Measurements from ENCODE around the gene IL10RB. TPM values are rescaled to one million over a fixed set of nuclear protein-coding genes. Genes with fewer than 3 reads are reported as not detected.
"Not testable (repeated sequence)": the region's sequence is repeated elsewhere in the genome, so short reads cannot be mapped to it uniquely, and the experiment has no call there.

Gene IL10RB
- total RNA-seq (ENCODE audit: low replicate concordance): 13.8 and 19.1 TPM in 2 replicates
- long read RNA-seq, transcript IL10RB-201 (7 exons, 1,963 nt): major isoform, 115 of 128 reads
- long read RNA-seq, partial matches to known transcripts: 3 of 128 reads
- long read RNA-seq, other reads (novel, unspliced or antisense): 5 of 128 reads

DNA sequence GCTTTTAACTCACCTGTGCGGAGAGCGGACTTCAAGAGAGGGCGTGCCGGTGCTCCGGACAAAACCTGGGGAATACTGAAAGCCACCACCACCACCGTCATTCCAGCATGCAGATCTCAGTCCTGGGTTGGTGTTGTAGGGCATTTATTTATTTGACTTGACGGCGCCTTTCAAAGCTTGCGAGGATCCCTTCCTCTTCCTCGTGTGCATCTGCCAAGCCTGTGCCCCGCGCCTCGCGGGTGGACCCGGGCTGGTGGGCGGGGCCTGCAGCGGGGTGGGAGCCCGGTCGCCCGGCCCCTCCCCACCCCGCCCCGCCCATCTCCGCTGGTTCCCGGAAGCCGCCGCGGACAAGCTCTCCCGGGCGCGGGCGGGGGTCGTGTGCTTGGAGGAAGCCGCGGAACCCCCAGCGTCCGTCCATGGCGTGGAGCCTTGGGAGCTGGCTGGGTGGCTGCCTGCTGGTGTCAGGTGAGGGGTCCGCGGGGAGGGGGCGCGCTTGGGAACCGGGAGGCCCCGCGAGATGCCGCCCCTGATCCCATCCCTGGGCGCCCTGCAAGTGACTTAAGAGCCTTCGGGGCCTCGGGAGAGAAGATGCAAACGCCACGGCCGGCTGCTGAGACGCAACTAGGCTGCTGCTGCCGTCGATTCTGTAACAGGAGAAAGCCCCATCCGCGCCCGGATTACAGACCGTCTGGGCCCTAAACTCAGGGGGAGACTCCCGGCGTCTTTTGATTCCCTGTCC is at the start of gene IL10RB:
Gene IL10RB (plus strand): TSS at position 318 of the 739 bp plus-strand sequence. CDS start 99 bp downstream, at position 417.
- Mint-ChIP-seq H3K4me3 (peak within 1 kb of the TSS; percentile 92), H3K36me3 (peaks cover 16% of the 10 kb centered on the region), H3K27ac (peak within 1 kb of the TSS; percentile 85), H3K27me3 (no peaks in the 10 kb centered on the region), H3K4me1 (ENCODE audit: unreplicated experiment) (peaks cover 23% of the 10 kb centered on the region), H3K9me3 (no peaks in the 10 kb centered on the region)
- TF ChIP-seq, protein P1, sequence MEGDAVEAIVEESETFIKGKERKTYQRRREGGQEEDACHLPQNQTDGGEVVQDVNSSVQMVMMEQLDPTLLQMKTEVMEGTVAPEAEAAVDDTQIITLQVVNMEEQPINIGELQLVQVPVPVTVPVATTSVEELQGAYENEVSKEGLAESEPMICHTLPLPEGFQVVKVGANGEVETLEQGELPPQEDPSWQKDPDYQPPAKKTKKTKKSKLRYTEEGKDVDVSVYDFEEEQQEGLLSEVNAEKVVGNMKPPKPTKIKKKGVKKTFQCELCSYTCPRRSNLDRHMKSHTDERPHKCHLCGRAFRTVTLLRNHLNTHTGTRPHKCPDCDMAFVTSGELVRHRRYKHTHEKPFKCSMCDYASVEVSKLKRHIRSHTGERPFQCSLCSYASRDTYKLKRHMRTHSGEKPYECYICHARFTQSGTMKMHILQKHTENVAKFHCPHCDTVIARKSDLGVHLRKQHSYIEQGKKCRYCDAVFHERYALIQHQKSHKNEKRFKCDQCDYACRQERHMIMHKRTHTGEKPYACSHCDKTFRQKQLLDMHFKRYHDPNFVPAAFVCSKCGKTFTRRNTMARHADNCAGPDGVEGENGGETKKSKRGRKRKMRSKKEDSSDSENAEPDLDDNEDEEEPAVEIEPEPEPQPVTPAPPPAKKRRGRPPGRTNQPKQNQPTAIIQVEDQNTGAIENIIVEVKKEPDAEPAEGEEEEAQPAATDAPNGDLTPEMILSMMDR (conservative IDR thresholded peaks at IDR 0.05): no peak
- DNase-seq (ENCODE audit: extremely low spot score, unreplicated experiment): peak; percentile 77

DNA sequence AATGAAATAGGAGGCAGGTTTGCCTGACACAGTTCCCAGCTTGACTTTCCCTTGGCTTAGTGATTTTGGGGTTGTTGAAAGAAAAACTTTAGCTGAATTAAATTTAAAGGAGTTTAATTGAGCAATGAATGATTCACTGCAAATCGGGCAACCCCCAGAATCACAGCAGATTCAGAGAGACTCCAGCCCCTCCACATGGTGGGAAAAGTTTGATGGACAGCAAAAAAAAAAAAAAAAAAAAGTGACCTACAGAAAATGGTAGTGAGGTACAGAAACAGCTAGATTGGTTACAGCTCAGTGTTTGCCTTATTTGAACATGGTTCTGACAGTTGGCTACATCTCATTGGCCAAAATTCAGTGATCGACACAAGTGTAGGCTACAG is 49.0 kb upstream of the IL10RB start:
- Mint-ChIP-seq H3K9me3 (peaks cover 5% of the 10 kb centered on the region), H3K27ac (no peak overlapping the region), H3K4me1 (ENCODE audit: unreplicated experiment) (peaks cover 4% of the 10 kb centered on the region), H3K4me3 (no peak overlapping the region), H3K36me3 (no peaks in the 10 kb centered on the region), H3K27me3 (peaks cover 9% of the 10 kb centered on the region)
- TF ChIP-seq, protein P1 (conservative IDR thresholded peaks at IDR 0.05): no peak
- DNase-seq (ENCODE audit: extremely low spot score, unreplicated experiment): no peak

DNA sequence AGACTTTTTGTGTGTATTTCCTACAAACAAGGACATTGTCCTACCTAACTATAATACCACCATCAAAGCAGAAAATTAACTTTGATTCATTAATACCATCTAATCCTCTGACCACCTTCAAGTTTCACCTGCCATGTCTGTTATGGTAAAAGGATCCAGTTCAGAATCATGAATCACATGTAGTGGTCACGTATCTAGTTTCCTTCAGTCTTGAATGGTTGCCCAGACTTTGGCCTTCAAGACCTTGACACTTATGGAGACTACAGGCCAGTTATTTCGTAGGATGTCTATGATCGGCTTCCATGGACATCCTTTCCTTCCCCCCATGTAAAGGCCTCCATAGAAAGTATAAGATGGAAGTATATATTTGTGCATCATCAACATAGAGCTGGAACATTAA is 46.9 kb upstream of the IL10RB start:
- Mint-ChIP-seq H3K9me3 (peaks cover 5% of the 10 kb centered on the region), H3K4me1 (ENCODE audit: unreplicated experiment) (no peaks in the 10 kb centered on the region), H3K27me3 (peaks cover 3% of the 10 kb centered on the region), H3K36me3 (no peaks in the 10 kb centered on the region), H3K27ac (no peak overlapping the region), H3K4me3 (no peak overlapping the region)
- no peak for DNase-seq (ENCODE audit: extremely low spot score, unreplicated experiment)
- TF ChIP-seq, protein P1 (conservative IDR thresholded peaks at IDR 0.05): no peak

DNA sequence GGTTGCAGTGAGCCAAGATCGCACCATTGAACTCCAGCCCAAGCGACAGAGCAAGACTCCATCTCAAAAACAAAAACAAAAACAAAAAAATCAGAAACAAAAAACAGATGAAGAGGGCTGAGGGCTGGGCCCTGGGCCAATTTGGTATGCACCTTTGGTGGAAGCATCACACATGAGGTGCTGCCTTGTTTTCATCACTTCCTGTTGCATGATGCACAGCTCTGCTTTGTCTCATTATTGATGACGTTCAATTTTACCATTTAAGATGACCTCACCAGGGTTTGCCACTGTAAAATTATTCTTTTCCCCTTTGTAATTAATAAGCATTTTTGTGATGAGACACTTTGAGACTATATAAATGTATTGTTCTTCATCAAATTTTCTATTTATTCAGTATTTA is 46.2 kb upstream of the IL10RB start:
- H3K27me3 Mint-ChIP-seq: no peaks in the 10 kb centered on the region
- TF ChIP-seq, protein P1 (conservative IDR thresholded peaks at IDR 0.05): no peak
- no peak overlapping the region for H3K27ac Mint-ChIP-seq
- H3K4me3 Mint-ChIP-seq: no peak overlapping the region
- no peak for DNase-seq (ENCODE audit: extremely low spot score, unreplicated experiment)
- peaks cover 5% of the 10 kb centered on the region for H3K9me3 Mint-ChIP-seq
- no peaks in the 10 kb centered on the region for H3K36me3 Mint-ChIP-seq
- no peaks in the 10 kb centered on the region for H3K4me1 Mint-ChIP-seq (ENCODE audit: unreplicated experiment)

DNA sequence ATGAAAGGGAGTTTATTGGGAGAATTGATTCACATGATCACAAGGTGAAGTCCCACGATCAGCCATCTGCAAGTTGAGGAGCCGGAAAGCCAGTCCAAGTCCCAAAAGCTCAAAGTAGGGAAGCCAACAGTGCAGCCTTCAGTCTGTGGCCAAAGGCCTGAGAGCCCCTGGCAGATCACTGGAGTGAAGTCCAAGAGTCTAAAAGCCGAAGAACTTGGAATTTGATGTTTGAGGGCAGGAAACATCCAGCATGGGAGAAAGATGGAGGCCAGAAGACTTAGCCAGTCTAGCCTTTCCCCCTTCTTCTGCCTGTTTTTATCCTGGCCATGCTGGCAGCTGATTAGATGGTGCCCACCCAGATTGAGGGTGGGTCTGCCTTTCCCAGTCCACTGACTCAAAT is 40.8 kb upstream of the IL10RB start:
- not testable (repeated sequence) for H3K4me3 Mint-ChIP-seq; H3K27ac Mint-ChIP-seq; DNase-seq (ENCODE audit: extremely low spot score, unreplicated experiment); H3K36me3 Mint-ChIP-seq; H3K27me3 Mint-ChIP-seq; H3K9me3 Mint-ChIP-seq
- H3K4me1 Mint-ChIP-seq (ENCODE audit: unreplicated experiment): peaks cover 16% of the 10 kb centered on the region

DNA sequence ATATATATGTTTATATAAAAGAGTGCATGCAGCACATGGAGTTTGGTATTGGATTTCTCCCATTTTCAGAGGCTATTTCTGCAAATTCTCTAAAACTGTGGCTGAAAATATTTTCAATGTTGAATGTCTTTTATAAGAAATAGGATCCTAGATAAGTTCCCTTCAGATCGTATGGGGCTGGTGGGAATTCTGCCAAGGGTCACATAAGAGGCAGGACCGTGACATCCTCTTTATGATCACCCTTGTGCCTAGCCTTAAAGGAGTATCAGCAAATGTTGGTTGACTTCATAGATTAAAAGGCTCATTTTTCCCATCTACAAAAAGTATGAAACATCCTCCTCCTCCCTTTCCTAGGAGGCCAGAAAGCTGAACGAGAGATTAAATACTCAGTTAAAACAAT is 37.7 kb upstream of the IL10RB start:
- TF ChIP-seq, protein P1 (conservative IDR thresholded peaks at IDR 0.05): no peak
- Mint-ChIP-seq H3K36me3 (no peaks in the 10 kb centered on the region), H3K27me3 (no peaks in the 10 kb centered on the region), H3K9me3 (no peaks in the 10 kb centered on the region), H3K4me1 (ENCODE audit: unreplicated experiment) (peaks cover 28% of the 10 kb centered on the region), H3K27ac (no peak overlapping the region), H3K4me3 (peak overlapping the region; percentile 90)
- no peak for DNase-seq (ENCODE audit: extremely low spot score, unreplicated experiment)

Measured in type B pancreatic cell (in vitro differentiated cells).